Peyer's patch (tissue), 4 donors: ENCODE measurements around the gene MAPK4. TPM values are rescaled to one million over a fixed set of nuclear protein-coding genes. Genes with fewer than 3 reads are reported as not detected.

Source experiments
- DNase-seq, 3 donors: peaks; one replicate each; pipeline ENCODE4 v3.0.0-alpha.2; 2017 to 2019
- H3K27ac ChIP-seq, 4 donors: fragments of 200-600 bp; sonication (generic); one replicate each; pipeline ENCODE4 v1.5.1; 2016 to 2019
- H3K27me3 ChIP-seq, 2 donors: fragments of 200-600 bp; sonication (generic); one replicate each; pipeline ENCODE4 v1.5.1; 2019
- H3K36me3 ChIP-seq, 3 donors: fragments of 200-600 bp; sonication (generic); one replicate each; pipeline ENCODE4 v1.5.1; 2016 to 2019
- H3K4me1 ChIP-seq, 4 donors: fragments of 200-600 bp; sonication (generic); one replicate each; pipeline ENCODE4 v1.5.1; 2016 to 2019
- H3K4me3 ChIP-seq, 4 donors: fragments of 200-600 bp; sonication (generic); 1 replicate in 3 of 4; 2 replicates in 1 of 4; pipeline ENCODE4 v1.5.1; 2016 to 2019; ENCODE audit warnings: mild to moderate bottlenecking in 1 of 4
- H3K9me3 ChIP-seq, 4 donors: fragments of 200-600 bp; sonication (generic); one replicate each; pipeline ENCODE4 v1.5.1; 2016 to 2019; ENCODE audit warnings: mild to moderate bottlenecking in 1 of 4
- CTCF ChIP-seq, 6 experiments: fragments of 450-650 bp in 4 of 6; fragments of 200-600 bp in 2 of 6; sonication (generic) in 1 of 6; IDR thresholded peaks; one replicate each; pipeline ENCODE4 v1.5.1; 2017 to 2019; ENCODE audit warnings: antibody characterized with exemption in 6 of 6, mild to moderate bottlenecking in 3 of 6, moderate library complexity in 1 of 6
- POLR2A ChIP-seq, 2 donors: fragments of 450-650 bp; IDR thresholded peaks; one replicate each; pipeline ENCODE4 v1.5.1; 2017; ENCODE audit warnings: antibody characterized with exemption in 2 of 2, mild to moderate bottlenecking in 2 of 2, moderate library complexity in 2 of 2
- total RNA-seq, 4 donors: library from RNA; depleted of rRNA; stranded (reverse); fragments of >200 nt; gene quantifications; one replicate each; pipeline ENCODE4 v1.1.0, GENCODE V29; 2016

Gene MAPK4
- total RNA-seq, 4 donors from 2014 or later, result 0.54 to 2.0 (median 0.83) TPM; not detected in 1

DNA sequence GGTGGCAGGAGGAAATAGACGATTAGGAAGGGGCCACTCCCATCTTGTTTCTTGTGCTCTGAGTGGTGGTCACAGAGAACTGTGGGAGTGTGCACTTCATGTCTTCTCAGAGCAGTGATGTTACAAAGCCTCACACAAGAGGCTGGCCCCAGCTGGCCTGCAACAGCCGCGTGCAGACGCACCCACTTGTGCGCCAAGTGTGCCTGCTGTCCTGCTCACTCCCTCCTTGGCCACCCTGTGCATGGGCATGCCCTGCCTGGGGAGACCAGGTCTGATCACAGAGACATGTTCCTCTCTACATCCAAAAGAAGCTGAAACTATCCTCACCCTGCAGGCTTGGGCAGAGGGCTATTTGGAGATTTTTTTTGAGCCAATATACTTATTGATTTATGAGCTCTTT is 151.5 kb downstream of the MAPK4 start:
- DNase-seq, result no peak
- H3K27me3 ChIP-seq, result no peaks in the 10 kb centered on the region
- H3K36me3 ChIP-seq, result no peaks in the 10 kb centered on the region
- H3K4me3 ChIP-seq, result no peak overlapping the region
- no peak overlapping the region for H3K27ac ChIP-seq
- no peak for TF ChIP-seq POLR2A (IDR thresholded peaks at IDR 0.05)
- no peak for TF ChIP-seq CTCF (IDR thresholded peaks at IDR 0.05)
- no peaks in the 10 kb centered on the region for H3K9me3 ChIP-seq
- no peaks in the 10 kb centered on the region for H3K4me1 ChIP-seq

GRCh38 chr18:50715919-50716318 is 156.0 kb downstream of the MAPK4 start:
- no peak for DNase-seq
- no peak overlapping the region for H3K4me3 ChIP-seq

GRCh38 chr18:50716902-50717301 is 157.0 kb downstream of the MAPK4 start:
- H3K27me3 ChIP-seq, result no peaks in the 10 kb centered on the region

More at GRCh38 chr18:50715919-50716318, 156.0 kb downstream of the MAPK4 start:
- H3K36me3 ChIP-seq, result no peaks in the 10 kb centered on the region
- H3K4me1 ChIP-seq, result no peaks in the 10 kb centered on the region
- H3K9me3 ChIP-seq, result no peaks in the 10 kb centered on the region
- TF ChIP-seq CTCF (IDR thresholded peaks at IDR 0.05) (no peak), POLR2A (IDR thresholded peaks at IDR 0.05) (no peak)
- H3K27ac ChIP-seq, result no peak overlapping the region
- H3K27me3 ChIP-seq, result no peaks in the 10 kb centered on the region

DNA sequence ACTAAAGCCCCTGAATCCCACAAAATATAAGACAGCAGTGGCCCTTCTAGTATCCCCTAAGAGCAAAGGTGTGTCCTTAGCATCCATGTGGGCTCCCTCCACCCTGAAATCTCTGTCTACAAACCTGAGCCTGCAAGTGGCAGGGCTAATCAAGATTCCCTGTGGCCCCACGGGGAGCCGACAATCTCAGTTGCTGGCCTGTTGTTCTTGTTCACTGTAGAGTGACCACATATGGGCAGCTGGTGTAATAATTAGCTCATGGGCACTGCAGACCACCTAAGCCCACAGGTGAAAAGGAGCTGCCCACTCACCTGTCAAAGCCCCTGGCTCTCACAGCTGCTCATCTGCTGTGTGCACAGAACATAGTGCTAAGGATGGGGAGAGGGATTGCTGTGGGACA is 157.7 kb downstream of the MAPK4 start:
- Histone ChIP-seq H3K27ac (no peak overlapping the region), H3K4me1 (no peaks in the 10 kb centered on the region), H3K36me3 (no peaks in the 10 kb centered on the region), H3K4me3 (no peak overlapping the region), H3K9me3 (no peaks in the 10 kb centered on the region), H3K27me3 (no peaks in the 10 kb centered on the region)
- TF ChIP-seq CTCF (IDR thresholded peaks at IDR 0.05) (no peak), POLR2A (IDR thresholded peaks at IDR 0.05) (no peak)
- DNase-seq, result no peak

More at GRCh38 chr18:50716902-50717301, 157.0 kb downstream of the MAPK4 start:
- no peaks in the 10 kb centered on the region for H3K36me3 ChIP-seq
- no peaks in the 10 kb centered on the region for H3K9me3 ChIP-seq
- H3K4me3 ChIP-seq, result no peak overlapping the region
- H3K4me1 ChIP-seq, result no peaks in the 10 kb centered on the region
- H3K27ac ChIP-seq, result no peak overlapping the region
- DNase-seq, result no peak
- TF ChIP-seq POLR2A (IDR thresholded peaks at IDR 0.05), result no peak
- no peak for TF ChIP-seq CTCF (IDR thresholded peaks at IDR 0.05)

DNA sequence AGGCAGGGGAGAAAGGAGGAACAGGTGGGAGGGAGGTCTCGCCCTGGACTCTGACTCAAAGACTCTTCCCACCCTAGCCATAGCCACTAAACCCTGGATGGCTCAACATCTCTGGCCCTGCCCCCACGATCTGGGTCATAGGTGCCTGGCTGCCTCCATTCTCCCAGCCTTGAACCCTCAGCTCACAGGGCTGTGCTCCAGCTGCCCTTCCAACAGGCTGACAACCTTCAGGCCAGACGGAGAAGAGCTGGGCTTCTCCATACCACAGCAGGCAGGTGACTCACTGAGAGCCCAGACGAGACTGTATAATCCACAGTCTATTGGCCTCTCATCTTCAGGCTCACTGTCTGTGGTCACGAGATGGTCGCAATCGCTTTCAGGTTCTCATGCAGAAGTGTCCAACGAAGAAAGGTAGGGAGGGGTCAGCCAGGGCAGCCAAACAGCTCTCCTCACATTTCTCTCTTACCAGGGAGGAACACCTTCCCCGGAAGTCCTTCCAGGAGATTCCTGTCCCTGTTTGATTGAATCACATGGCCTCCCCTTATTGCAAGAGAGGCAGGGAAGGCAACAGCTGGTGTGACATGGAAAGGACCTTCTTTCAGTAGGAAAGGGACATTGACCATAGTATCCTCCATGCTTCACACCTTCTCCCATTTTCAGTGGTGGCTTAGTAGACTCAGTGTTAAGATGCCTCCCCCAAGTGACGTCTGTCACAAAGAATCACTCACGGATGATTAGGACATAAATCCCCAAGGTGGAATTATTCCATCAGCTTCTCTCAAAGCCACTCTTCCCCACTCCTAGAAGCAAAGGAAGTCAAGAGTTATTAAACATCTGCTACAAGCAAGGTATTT is 159.8 kb downstream of the MAPK4 start:
- TF ChIP-seq CTCF (IDR thresholded peaks at IDR 0.05) (no peak), POLR2A (IDR thresholded peaks at IDR 0.05) (no peak)
- no peaks in the 10 kb centered on the region for H3K36me3 ChIP-seq
- H3K4me1 ChIP-seq, result no peaks in the 10 kb centered on the region
- no peaks in the 10 kb centered on the region for H3K27me3 ChIP-seq
- no peak for DNase-seq
- H3K9me3 ChIP-seq, result no peaks in the 10 kb centered on the region
- H3K27ac ChIP-seq, result no peak overlapping the region
- no peak overlapping the region for H3K4me3 ChIP-seq
